Right ventricle myocardium inferior (tissue), 1 donor: ENCODE data around the gene PAN2. TPM values are rescaled to one million over a fixed set of nuclear protein-coding genes. Genes with fewer than 3 reads are reported as not detected.
A peak's percentile ranks its signal among the peaks of the same experiment; 100 is the strongest.

Experiments used
- ATAC-seq: fragments of 200-7000 bp; cut with Tn5 transposase; one replicate; pipeline ENCODE4 v1.9.1; 2020; ENCODE audit warnings: mild to moderate bottlenecking, moderate library complexity
- DNase-seq: peaks from one replicate; pipeline ENCODE4 v3.0.0; 2021; ENCODE audit errors: missing footprints
- intact Hi-C: fragments of 100-400 bp; cut with DNase I; formaldehyde crosslinking; loops from one replicate; pipeline ENCODE4 v1.11.0; 2022
- total RNA-seq: library from RNA; stranded (reverse); fragmentation: NEBNext Ultra II Directional; extraction: Animal tissue kit (Norgen Biotek cat#: 25700); gene quantifications from one replicate; pipeline ENCODE4 v1.2.1, GENCODE V29; 2021
- donor health status: DM: no; HTN: yes; CAD: no; lungs with severe emphysema.

PAN2 gene
- total RNA-seq, 1 donor from 2014 or later, result 45.1 TPM

GRCh38 chr12:56321027-56321426, 12.8 kb downstream of the PAN2 start:
- DNase-seq (no peak), ATAC-seq (no peak)
- intact Hi-C loops, result no loop called here

GRCh38 chr12:56317675-56318074, 16.1 kb downstream of the PAN2 start:
- intact Hi-C loops, result no loop called here
- DNase-seq (no peak), ATAC-seq (no peak)

DNA sequence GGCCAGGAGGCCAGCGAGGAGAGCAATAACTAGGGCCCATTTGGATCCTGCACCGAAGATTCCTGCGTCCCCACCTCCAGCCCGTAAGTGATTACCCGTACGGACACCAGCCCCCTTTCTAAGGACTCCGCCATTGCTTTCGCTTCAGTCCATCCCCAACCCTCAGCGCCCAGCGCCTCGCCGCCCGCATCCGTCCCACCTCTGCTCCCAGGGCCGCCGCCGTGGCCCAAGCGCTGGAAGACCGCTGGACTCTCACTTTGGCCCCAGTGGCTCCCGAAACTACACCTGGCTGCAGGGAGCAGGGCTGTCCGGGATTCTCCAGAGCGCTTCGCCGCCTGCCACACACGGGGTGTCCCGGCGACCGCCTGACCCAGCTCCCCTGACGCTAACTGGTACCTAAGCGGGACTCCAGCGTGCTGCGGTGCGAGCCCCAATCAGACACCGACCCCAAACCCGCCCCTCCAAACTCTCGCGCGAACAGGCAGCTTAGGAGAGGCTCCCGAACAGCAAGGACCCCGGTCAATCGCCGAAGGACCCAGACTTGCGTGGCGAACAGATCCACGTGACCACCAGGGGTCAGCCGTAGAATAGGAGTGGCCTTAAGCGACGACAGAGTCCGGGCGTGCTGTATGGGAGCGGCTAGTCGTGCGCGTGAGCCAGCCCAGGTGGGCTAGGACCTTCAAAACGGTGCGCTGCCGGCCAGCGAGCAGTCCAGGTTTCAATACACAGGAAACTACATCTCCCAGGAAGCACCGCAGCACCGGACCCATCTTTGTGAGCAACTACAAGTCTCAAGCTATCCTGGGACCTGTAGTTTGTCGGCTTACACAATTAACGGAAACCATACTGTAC, 18.0 kb downstream of the PAN2 start, which contains the start of gene CNPY2:
Gene CNPY2, minus strand, starts transcription at position 367 of the 852 bp plus-strand sequence. CDS start 771 bp downstream, outside the sequence.
- DNase-seq (peak; percentile 97), ATAC-seq (peak; percentile 97)
- intact Hi-C loops, result loop anchor here (1.0 kb wide), 2 partner anchors 16 to 148 kb away; partner anchors contain the start of gene CS

DNA sequence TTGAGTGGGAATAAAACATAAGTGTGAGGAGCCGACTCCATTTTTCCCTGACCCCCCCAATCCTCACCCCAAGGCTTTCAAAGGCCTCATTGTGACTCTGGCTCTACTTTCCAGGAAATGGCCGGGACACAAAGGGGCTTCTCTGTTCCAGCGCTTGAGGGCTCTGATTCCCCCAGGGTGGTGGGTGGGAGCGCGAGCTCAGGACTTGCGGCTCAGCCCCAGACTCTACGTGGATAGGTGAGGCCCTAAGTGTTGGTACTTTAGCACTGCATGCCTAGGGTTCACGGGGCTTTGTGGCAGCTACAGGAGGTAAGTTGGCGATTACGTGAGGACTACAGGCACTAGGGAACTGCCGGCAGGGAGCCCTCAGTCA, 18.6 kb downstream of the PAN2 start:
- intact Hi-C loops, result no loop called here
- DNase-seq (no peak), ATAC-seq (no peak)

DNA sequence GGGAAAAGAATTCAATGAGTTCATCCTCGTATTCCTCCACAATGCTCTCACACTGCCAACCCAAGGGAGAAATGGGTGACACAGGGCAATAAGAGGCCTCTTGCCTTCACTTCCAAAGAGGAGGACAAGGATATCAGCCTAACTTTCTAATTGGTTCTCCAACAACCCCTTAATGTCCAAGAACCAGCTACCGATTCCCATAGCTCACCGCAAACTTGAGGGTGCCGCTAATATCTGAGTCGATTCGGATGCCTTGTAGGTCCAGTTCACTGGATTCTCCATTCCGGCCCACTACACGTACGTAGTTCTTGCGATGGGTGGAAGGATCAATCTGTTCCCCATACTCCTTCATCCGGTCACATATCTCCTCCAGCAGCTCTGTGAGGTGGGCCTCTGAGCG, 22.8 kb downstream of the PAN2 start:
- intact Hi-C loops, result no loop called here
- DNase-seq (no peak), ATAC-seq (no peak)

DNA sequence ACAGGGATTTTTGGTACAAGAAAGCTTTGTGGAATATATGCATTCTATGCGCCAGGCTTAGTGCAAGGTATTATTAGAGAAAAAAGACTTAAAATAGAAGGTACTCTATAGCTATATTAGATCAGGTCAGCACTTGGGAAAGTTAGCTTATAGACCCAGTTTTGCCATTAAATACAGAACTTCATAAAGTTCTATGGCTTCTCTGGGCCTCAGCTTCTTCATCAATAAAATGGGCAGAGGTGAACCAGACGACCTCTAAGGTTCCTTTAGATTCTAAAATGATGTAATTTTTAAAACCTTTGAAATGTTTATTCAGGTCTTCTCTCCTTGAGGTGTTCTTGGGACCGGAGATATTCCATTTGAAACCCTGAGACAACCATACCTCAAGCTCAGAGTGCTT, 25.1 kb downstream of the PAN2 start:
- DNase-seq (no peak), ATAC-seq (no peak)
- intact Hi-C loops, result no loop called here

DNA sequence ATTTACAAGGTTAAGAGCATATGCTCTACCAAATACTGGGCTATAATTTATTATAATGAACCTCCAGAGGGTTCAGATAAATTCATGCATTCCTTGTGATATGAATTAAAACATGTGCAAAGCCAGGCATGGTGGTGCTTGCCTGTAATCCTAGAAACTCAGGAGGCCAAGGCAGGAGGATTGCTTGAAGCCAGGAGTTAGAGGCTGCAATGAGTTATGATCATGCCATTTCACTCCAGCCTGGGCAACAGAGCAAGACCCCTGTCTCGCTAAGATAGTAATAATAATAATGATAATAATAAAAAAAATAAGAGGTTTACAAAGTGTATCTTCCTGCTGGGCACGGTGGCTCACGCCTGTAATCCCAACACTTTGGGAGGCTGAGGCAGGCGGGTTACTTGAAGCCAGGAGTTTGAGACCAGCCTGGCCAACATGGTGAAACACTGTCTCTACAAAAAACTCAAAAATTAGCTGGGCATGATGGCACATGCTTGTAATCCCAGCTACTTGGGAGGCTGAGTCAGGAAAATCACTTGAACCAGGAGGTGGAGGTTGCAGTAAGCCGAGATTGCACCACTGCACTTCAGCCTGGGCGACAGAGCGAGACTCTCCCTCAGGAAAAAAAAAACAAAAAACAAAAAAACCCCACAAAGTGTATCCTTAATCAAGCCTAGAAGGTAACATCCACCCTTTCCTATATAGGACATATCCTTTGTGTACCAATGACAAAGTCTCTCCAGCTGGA, 26.4 kb downstream of the PAN2 start:
- no peak for ATAC-seq
- no peak for DNase-seq
- intact Hi-C loops, result no loop called here

- intact Hi-C loops, result no loop called here
- DNase-seq, result no peak
- ATAC-seq, result no peak
Observed at GRCh38 chr12:56304872-56305590, 28.8 kb downstream of the PAN2 start.

DNA sequence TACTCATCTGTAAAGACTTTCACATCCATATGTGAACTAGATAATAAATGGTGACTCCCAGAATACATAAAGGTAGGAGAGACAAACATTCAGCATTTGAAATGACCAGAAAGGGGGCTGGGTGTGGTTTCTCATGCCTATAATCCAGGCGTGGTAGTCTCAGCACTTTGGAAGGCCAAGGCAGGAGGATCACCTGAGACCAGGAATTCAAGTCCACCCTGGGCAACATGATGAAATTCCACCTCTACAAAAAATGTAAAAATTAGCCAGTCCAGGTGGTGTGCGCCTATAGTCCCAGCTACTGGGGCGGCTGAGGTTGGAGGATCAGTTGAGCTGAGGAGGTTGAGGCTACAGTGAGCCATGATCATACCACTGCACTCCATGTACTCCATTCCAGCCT, 29.5 kb downstream of the PAN2 start:
- no peak for ATAC-seq
- intact Hi-C loops, result no loop called here
- no peak for DNase-seq

GRCh38 chr12:56300644-56301464, 32.9 kb downstream of the PAN2 start:
- ATAC-seq (peak; percentile 14), DNase-seq (peak; percentile 62)
- intact Hi-C loops, result loop anchor here (1.0 to 2.0 kb wide), 4 partner anchors 15 to 182 kb away; partner anchors contain the start of genes COQ10A, NABP2 and ZC3H10

GRCh38 chr12:56299853-56300643, 33.8 kb downstream of the PAN2 start, which contains the start of gene CS:
CS (minus strand) TSS chr12:56300330; CDS start chr12:56300201, 129 bp downstream.
- peak; percentile 100 for DNase-seq
- peak; percentile 98 for ATAC-seq
- intact Hi-C loops, result loop anchor here (1.0 to 2.0 kb wide), 4 partner anchors 16 to 181 kb away; partner anchors contain the start of genes COQ10A, NABP2 and ZC3H10

DNA sequence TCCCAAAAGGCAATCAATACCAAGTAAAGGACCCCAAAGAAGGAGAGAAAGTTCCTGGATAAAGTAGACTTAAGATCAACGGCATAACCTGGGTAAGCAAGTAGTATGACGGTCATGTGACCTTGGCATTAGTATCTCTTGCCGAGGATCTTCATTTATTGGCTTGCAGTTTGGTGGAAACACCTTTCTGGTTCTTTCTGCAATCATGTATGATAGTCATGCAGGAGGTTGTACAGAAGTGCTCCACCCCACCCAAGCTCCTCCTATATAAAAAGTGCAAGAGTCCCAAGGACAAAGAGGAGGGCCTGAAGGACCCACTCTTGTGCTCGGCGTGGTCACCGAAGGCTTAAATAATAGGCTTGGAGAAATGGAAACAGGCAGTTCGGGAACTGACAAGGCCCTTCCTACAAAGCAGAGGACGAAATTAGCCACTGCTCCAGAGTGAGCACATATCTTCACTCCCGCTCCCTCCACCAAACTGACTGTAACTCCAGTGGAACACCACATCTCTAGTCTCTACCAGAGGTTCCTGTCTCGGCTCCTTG, 34.4 kb downstream of the PAN2 start:
- DNase-seq, result no peak

GRCh38 chr12:56298828-56299227, 35.0 kb downstream of the PAN2 start:
- intact Hi-C loops, result no loop called here
- ATAC-seq, result no peak
- DNase-seq, result no peak

More for the DNA sequence above, 34.4 kb downstream of the PAN2 start:
- intact Hi-C loops, result no loop called here
- peak; percentile 3 for ATAC-seq

DNA sequence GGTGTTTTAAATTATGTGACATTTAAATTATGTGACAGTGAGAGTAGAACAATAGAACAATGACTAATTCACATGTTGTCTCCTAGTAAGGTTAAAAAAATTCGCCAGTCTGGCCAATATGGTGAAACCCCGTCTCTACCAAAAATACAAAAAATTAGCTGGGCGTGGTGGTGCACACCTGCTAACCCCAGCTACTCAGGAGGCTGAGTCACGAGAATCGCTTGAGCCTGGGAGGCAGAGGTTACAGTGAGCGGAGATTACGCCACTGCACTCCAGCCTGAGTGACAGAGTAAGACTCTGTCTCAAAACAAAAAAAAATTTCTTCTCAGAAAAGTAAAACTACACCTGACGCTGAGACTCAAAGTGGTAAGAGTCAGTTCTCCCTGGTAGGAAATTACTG, 36.4 kb downstream of the PAN2 start:
- intact Hi-C loops, result no loop called here
- no peak for DNase-seq
- ATAC-seq, result no peak

GRCh38 chr12:56296295-56296694, 37.5 kb downstream of the PAN2 start:
- ATAC-seq, result no peak
- intact Hi-C loops, result no loop called here
- DNase-seq, result no peak

- DNase-seq (no peak), ATAC-seq (no peak)
- intact Hi-C loops, result no loop called here
Observed at GRCh38 chr12:56293795-56294194, 40.0 kb downstream of the PAN2 start.

GRCh38 chr12:56288705-56289387, 45.0 kb downstream of the PAN2 start:
- intact Hi-C loops, result no loop called here

More at GRCh38 chr12:56288705-56289387, 45.0 kb downstream of the PAN2 start:
- DNase-seq (no peak), ATAC-seq (no peak)
